CD4-positive, alpha-beta T cell treated with Interleukin-2 at 100 ng/mL for 4 hours (primary cell): ENCODE data around the gene MRGPRD.

Experiments
- DNase-seq: peaks from one replicate; pipeline ENCODE4 v3.0.0-alpha.2; 2020; ENCODE audit warnings: low spot score

The MRGPRD gene

DNA sequence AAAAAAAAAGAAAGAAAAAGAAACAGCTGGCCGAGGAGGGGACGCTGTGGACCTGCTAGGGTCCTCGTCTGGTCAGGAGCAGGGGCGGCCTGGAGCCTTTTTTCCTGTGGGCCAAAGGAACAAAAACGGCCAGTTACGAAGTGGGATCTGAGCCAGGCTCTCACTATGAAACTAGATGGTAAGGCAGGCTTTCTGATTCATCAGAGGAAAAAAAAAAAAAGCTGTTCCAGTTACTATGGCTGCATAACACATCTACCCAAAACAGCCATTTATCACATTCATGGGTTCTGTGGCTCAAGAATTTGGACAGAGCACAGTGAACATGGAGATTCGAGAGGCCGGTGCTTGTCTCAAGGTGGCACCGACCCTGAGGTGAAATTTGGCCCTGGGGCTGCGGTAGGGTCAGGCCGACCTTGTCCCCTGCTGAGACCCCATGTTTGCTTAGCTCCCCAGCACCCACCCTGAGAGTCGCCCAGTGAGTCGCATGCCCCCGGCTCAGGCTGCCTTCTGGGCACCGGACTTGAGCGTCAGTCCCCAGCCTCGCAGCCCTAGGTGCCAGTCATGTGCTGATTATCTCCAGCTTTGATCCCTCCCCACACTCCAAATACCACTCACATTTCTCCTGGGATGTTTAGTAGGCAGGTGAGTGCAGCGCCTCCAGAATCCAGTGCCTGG, 34.2 kb downstream of the MRGPRD start:
- no peak for DNase-seq

DNA sequence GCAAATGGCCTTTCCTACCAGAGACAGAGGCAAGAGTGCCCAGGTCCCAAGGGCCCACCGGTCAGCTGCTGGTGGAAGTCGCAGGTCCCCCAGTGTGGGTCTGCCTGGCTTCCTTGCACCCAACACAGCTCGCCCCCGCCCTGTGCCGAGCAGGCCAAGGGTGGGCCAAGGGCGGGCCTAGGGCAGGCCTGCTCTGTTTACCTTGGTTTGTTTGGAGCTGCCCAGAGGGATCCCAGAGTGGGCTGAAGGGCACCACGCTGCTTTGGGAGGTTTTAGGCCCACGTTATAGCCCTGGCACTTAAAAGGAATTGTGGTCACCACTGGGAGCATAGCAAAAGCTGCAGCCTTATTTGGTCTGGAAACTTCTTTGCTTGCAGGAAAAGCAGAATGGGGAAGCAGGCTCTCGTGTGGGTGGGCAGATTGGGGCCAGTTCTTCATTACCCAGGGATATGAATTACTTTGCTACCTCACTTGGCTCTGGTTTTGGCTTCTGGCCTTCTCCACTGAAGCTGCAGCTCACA, 38.0 kb downstream of the MRGPRD start:
- DNase-seq, result no peak

DNA sequence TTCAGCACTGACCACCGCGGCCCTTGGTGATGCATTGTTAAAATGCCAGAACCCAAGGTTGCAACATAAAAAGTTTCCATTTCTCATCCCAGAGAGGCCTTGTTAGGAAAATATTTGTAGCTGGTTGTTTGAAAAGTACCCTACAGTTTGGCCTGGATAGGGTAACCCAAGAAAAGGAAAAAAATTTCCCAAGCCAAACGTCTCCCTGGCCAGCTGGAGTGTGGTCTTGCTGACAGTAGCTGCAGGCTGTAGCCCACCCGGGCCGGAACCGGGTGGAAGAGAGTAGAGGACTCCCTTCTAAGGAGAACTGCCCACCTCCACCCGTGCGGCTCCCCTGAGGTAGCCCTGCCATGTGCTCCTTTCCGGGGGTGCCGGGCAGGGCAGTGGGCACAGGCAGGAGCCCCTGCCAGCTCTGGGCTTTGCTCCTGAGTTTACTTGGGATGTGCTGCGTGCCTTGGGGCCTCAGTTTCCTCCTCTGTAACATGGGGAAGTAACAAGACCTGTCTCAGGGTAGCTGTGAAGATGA, 38.6 kb downstream of the MRGPRD start:
- no peak for DNase-seq

DNA sequence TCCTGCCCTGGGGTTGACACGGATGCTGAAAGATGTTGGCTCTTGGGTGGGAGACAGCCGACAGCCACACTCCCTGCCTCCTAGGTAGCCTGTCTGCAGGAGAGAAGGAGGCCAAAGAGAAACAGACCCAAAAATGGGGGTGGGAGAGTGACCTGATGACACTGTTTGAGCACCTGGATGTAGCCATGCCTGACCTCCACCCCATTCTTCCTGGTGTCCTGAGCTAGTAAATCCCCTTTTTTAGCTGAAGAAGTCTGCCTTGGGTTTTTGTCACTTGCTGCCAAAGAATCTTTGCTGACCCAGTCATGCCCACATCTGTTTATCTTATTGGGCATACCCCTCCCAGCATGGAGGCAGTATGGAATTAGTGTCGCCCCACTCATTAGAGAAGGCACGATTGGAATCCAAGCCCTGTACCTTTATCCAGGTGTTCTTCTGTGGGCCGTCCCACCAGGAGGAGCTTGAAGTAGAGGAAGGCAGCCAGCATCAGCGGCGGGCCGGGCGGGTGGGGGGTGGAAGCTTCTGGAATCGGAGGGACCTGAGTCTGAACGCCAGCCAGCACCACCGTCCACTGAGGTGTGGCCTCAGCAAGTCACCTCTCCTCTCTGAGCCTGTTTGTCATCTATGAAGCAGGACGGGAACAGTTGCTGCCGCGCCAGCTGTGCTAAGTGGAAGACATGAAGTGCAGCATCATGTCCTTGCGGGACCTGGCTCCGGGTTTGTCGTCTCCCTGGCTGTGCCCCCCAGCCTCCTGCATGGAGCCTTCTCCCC, 39.3 kb downstream of the MRGPRD start:
- DNase-seq, result no peak

DNA sequence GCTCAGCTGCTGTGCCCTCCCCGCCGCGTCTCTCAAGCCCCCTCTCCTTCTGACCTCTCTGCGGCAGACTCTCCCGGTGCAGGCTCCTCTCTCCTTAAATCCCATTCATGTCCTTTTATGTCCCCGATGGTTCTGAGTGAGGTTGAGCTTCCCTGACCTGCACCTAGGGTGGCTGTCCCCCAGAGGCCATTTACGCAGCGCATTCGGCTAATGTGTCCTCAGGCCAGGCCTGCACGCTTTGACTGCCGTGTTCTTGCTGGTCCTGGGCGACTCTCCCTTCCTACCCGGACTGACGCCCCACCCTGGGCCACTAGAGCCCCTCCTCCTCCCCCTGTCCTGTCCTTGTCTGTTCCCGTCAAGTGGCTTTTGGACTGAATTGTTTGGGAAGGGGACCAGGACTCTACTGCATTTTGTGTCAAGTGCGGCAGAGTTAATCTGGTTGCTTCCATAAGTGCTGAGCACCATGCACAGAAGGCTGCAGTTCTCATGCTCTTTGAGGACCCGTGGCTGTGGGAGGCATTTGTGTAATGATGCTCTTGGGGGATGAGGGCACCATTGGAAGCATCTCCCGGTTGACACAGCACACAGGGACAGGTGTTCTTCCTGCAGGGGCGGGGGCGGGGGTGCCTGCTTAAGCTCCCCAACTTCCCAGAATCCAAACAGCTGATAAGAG, 40.0 kb downstream of the MRGPRD start:
- no peak for DNase-seq

DNA sequence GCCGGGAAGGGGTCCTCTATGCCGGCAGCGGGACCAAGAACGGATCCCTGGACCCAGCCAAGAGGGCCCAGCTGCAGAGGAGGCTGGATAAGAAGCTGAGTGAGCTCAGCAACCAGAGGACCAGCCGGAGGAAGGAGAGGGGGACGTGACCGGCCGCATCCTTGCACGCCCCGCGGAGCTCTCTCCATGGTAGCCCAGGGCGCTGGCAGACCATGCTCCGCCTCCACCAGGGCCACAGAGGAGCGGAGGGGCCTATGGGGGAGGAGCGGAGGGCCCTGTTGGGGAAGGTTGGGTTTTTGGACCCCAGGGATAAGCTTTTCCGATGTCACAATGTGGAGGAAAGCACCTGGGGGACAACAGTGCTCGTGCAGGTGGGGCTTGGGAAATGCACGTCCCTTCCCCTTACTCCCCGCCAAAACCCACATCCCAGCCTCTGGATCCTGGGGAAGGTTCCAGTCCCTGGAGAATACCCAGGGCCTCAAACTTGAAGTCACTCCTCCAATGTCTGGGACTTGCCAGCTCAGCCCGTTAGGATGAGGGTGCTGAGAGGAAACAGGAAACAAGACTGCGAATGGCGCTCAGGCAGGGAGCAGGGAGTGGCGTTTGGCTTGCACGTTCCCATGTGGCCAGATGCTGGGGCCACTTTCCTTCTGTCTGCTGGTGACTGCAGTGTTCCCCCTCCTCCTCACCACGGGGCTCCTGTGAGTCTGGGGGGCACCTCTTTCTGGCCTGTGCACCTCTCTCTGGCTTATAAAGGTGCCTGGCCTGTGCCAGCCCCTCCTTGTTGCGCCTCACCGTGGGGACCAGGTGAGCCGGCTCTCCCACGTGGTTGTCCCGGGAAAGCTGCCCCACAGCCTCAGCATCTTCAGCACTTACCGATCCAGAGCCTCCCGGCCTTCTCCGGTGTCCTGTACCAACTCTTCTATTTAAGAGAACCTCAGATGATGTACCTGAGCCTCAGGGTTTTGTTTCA, 40.9 kb downstream of the MRGPRD start:
- no peak for DNase-seq

DNA sequence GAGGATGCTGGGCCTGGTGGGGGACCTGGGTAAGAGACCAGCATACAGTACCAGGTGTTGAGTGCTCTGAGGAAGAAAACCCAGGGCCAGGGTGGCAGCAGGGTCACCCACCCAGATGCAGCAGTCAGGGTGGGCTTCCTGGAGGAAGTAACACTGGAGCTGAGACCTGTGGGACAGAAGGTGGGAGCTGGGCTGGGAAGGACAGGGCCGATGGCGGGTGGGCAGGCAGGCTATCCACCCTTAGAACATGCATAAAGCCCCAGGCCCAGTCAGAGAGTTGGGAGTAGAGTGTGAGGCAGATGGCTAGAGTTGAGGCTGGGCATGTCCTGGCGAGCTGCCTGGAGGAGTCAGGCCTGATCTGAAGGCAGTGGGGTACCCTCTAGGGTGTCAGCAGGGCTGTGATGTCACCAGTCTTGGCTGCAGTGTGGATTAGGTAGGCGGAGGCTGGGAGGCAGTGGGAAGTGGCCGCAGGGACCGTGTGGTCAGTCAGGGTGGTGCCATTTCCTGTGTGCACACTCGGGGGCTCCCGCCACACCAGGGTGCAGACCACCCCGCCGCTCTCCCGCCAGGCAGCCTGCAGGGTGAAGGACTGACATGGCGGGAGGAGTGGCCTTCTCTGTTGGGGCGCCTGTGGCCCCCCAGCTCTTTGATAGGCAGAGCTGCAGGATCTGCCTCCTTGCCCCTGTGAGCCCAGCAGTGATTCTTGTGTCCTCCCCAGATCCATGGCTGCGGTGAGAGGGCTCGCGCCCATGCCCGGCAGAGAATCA, 41.8 kb downstream of the MRGPRD start:
- no peak for DNase-seq

DNA sequence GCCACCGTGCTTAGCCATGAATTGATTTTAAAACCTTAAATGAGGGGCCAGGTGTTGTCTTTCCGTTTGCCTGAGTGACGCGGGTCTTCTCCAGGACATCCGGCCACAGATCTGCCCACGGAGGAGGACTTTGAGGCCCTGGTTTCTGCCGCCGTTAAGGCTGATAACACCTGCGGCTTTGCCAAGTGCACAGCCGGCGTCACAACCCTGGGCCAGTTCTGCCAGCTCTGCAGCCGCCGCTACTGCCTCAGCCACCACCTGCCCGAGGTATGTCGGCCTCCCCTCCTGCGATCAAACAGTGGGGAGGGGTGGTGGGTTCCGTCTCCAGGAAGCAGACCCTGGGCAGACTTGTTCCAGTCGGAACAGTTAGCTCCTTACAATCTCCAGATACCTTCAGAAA, 42.7 kb downstream of the MRGPRD start:
- DNase-seq, result no peak

DNA sequence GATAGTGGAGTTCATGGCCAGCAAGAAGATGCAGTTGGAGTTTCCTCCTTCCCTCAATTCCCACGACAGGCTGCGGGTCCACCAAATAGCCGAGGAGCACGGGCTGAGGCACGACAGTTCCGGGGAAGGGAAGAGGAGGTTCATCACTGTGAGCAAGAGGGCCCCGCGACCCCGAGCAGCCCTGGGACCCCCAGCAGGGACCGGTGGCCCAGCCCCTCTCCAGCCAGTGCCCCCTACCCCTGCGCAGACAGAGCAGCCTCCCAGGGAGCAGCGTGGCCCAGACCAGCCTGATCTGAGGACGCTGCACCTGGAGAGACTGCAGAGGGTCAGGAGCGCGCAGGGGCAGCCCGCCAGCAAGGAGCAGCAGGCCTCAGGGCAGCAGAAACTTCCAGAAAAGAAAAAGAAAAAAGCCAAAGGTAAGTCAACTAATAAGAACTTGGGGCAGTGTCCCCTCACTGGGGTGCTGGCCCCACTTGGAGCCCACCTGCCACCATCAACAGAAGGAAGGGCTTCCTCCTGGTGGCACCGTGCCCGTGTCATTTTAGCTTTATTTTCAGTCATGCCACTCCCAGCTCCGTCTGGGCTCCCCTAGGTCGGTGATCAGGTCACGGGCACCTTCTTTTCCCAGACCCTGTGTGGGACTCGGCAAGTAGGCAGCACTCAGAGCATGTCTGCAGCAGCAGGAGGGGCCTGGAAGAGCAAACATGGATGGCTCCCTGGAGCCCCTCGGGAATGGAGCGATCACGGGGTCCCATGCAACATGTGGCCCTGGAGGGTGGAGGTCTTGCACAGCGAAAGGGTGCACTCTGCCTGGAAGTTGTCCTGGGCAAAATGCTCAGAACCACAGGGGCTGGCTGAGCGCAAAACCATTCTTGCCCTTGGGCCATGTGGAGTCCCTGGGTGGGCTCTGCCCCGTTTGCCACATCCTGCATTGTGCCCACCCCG, 43.8 kb downstream of the MRGPRD start:
- DNase-seq, result no peak

DNA sequence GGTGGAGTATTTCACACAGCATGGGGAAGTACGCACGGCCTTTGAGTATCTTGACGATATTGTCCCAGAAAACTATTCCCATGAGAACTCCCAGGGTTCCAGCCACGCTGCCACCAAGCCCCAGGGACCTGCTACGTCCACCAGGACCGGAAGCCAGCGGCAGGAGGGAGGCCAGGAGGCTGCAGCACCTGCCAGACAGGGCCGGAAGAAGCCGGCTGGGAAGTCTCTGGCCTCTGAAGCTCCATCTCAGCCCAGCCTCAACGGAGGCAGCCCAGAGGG, 44.5 kb downstream of the MRGPRD start:
- no peak for DNase-seq

DNA sequence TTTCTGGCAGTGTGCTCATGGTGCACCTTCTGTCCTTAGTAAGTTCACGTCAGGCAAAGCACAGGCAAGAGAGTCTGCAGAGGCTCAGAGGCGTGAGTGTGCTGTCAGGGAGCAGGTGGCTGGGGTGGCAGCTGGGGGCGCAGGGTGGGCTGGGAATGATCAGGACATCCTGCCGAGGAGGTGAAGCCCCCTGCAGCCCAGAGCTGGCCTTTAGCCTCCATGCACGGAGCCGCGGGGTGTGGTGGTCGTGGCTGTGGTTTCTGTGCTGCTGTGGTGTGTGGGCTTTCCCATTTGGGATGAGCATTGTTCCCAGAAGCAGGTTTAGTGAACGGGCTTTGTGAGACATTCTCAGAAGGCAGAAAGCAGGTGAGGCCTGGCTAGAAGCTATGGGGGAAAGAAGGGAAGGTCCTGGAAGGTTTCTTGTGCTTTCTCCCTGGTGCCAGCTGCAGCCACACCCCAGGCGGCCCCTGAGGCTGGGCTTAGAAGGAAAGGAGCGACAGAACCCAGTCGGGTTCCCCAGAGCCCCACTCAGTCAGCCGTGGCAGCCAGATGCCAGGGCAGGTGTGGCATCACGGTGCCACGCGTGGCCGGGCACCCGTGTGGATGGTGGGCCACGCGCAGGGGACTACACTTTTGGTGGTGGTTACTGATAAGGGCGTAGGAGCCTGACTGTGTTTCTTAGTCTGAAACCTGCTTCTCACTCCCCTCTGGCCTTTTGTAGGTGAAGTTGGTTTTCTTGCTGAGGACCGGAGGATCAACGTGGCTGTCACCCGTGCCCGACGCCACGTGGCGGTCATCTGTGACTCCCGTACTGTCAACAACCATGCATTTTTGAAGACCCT, 45.0 kb downstream of the MRGPRD start:
- DNase-seq, result no peak

DNA sequence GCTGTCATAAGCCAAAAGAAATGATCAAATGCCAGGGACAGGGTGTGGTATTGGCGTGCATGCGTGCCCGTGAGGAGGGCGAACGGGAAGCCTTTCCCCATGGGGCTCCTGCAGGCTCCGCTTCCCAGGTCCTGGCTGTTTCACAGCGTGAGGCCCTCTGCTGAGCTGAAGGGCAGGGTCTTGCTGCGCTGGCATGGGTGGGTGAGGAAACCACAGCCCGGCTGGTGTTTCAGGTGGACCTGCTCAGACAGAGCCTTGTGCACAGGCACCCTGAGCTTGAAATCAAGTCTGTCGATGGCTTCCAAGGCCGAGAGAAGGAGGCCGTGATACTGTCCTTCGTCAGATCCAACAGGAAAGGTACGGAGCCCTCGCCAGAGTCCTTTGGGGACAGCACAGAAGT, 45.7 kb downstream of the MRGPRD start:
- DNase-seq, result no peak

DNA sequence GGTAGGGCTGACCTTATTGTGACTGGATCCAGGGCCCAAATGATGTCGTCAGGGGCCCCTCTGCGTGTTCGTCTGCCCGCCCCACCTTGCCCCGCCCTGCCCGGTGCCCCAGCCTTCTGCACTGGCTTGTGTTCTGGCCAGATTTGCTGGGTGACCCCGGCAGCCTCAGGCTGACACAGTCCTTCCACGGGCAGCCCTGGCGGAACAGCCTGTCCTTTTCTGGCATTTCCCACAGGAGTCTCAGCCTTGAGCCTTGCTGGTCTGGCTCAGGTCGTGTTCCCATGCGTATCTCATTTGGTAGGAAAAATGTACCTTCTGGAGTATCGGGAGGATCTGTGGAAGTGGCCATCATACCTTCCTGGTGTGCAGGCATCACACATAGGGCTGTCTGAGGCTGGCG, 46.1 kb downstream of the MRGPRD start:
- no peak for DNase-seq

DNA sequence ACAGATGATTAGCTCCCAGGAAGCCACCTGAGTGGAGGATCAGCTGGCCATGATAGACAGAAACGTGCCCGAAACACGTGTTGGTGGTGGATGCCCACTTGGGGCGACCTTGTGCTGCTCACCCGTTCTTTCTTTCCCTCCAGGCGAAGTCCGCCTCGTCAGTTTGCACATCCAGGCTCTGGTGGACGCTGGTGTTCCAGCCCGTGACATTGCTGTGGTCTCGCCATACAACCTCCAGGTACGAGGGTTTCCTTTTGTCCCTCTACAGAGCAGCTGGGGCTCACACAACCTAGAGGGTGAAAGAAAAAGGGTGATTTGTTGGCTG, 46.5 kb downstream of the MRGPRD start:
- no peak for DNase-seq

DNA sequence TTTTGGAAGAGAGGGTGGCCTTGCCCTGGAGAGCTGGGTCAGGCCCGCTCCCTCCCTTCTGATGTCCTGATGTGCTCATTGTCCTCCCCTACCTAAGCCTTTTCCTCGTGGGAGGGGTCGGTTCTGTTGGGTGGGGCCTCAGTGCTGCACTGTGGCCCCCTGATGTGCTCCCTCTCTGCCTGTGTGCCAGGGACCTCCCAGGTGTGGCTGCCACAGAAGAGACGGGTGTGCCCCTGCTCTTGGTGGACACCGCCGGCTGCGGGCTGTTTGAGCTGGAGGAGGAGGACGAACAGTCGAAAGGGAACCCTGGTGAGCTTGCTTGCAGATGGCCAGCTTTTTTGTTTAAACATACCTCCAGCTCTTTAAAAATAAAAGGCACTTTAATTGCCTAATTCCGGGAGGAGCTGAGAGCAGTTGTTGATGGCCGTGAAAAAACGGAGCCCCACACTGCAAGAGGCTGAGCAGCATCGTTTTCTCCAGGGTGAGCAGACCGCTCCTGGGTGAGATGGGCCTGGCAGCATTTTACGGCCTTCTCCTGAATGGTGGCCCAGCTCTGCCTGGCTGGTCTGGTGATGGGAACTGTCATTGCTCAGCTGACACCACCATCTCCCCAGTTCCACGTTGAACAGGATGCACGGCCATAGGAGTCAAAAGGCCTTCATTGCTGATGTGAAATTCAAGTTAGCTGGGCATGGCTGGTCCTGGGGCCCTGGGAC, 47.0 kb downstream of the MRGPRD start:
- DNase-seq, result no peak

DNA sequence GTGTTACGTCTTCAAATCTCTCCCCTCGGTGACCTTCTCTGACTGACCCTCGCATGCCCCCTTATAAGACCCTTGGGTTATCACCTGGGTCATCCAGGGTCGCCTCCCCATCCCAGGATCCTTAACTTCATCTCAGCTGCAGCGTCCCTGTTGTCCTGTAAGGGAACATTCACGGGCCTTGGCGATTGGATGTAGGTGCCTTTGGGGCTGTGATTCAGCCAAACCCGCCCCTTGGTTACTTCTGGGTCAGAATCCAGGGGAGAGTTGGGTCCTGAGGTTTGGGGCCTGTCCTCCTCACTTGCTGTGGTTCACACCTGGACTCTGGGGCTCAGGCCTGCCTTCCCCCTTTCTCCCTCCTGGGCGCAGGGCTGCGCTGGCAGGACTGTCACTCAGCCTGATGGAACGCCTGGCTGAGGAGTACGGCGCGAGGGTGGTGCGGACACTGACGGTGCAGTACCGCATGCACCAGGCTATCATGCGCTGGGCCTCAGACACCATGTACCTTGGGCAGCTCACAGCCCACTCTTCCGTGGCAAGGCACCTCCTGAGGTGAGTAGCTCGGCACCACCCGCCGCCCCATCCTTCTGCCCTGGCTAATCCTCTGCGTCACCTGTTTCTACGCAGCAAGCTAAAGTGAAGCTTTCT, 47.7 kb downstream of the MRGPRD start:
- DNase-seq, result no peak

DNA sequence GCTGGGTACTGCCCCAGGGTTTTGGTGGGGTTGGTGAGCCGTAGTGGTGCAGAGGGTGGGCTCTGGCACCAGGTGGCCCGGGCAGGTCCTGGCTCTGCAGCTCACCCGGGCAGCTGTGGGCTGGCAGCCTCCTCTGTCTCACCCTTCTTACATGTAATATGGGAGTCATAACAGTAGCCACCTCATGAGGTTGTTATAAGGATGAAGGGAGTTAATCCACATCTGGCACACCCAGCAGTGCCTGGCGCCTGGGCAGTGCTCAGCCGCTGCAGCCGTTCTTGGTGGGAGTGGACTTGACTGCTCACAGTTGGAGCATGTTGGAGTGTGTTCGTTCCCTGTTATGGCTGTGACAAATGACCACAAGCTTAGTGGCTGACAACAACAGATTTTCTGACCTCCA, 48.4 kb downstream of the MRGPRD start:
- no peak for DNase-seq

DNA sequence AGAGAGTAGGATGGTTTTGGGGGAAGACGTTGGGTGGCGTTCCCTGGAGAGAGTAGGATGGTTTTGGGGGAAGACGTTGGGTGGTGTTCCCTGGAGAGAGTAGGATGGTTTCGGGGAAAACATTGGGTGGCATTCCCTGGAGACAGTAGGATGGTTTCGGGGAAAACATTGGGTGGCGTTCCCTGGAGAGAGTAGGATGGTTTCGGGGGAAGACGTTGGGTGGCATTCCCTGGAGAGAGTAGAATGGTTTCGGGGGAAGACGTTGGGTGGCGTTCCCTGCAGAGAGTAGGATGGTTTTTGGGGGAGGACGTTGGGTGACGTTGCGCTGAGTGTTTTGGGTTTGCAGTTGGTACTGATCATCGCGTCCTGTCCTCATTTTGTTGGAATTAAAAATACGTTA, 48.9 kb downstream of the MRGPRD start:
- no peak for DNase-seq
